Measurements from ENCODE around the gene HHATL. TPM values are rescaled to one million over a fixed set of nuclear protein-coding genes. Genes with fewer than 3 reads are reported as not detected.

Gene HHATL
- polyA plus RNA-seq, 1 donor, result 73.4 TPM

DNA sequence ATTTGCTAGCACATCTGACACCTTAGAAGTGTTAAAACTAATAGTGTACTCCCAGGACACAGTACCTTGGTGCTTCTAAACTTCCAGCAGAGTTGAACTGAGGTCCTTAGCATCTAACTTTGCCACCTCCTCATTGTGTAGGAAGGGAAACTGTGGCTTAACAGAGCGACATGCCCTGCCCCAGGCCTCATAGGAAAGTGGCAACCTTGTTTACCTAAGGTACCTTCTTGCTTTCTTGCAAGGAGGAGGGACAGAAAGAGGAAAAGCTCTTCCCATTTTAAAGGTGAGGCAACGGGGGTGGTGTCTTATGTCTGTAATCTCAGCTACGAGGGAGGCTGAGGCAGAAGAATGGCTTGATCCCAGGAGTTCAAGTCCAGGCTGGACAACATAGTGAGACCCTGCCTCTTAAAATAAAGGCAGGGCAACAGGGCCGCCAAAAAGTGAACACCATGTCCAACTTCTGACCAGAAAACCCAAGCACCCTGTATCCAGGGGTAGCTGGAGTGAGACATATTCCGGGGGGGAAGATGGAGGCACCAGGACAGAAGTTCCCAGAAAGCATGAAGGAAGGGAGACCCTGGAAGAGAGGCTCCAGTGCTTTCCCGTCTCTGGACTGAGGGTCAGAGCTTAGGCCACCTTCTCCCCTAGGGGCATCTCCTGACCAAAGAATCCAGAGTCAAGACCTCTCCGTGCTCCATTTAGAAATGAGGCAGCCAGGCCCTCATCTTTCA, 17.8 kb downstream of the HHATL start:
- no peak for DNase-seq (ENCODE audit: low read depth)

- DNase-seq (ENCODE audit: low read depth), result no peak
These were observed 18.6 kb downstream of the HHATL start for GRCh38 chr3:42683875-42684598.

- no peak for DNase-seq (ENCODE audit: low read depth)
These were observed 20.1 kb downstream of the HHATL start for GRCh38 chr3:42682301-42683070.

- DNase-seq (ENCODE audit: low read depth), result no peak
These were observed 21.1 kb downstream of the HHATL start for GRCh38 chr3:42681361-42682038.

- DNase-seq (ENCODE audit: low read depth), result no peak
These were observed 21.8 kb downstream of the HHATL start for GRCh38 chr3:42680806-42681205.

DNA sequence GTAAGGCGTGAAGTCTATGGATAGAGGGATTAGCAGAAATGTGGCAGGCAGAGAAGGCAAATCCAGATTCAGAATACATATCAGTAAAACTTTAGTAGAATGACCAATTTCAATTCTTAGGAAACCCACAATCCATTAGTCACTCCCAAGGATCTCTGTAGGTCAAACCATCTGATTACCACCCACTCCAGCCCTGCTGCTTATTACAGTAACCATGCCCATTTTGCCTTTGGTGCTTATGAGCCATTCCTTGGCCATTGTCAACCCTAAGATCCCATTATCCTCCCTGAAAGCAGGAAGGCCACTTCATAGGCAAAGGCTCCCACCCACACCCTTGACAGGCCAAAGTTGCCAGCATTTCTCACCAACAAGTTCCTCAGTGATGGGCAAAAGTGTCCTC, 22.3 kb downstream of the HHATL start:
- no peak for DNase-seq (ENCODE audit: low read depth)

GRCh38 chr3:42678447-42678846, 24.2 kb downstream of the HHATL start:
- DNase-seq (ENCODE audit: low read depth), result no peak

- no peak for DNase-seq (ENCODE audit: low read depth)
These were observed 26.7 kb downstream of the HHATL start for GRCh38 chr3:42675909-42676308.

GRCh38 chr3:42674146-42674545, 28.5 kb downstream of the HHATL start:
- no peak for DNase-seq (ENCODE audit: low read depth)

GRCh38 chr3:42673082-42673481, 29.5 kb downstream of the HHATL start:
- DNase-seq (ENCODE audit: low read depth), result no peak

DNA sequence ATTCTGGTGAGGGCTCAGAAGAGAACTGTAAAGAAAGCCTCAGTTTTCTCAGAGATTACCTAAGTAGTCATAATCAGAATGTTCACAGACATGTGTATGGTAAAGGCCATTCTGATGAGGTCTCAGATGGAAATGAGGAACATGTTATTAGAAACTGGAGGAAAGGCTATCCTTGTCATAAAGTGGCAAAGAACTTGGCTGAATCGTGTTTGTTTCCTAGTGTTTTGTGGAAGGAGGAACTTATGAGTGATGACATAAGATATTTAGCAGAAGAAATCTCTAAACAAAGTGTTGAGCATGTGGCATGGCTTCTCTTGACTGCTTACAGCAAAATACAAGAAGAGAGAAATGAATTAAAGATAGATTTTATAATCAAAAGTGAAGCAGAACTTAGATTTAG, 30.1 kb downstream of the HHATL start:
- no peak for DNase-seq (ENCODE audit: low read depth)

DNA sequence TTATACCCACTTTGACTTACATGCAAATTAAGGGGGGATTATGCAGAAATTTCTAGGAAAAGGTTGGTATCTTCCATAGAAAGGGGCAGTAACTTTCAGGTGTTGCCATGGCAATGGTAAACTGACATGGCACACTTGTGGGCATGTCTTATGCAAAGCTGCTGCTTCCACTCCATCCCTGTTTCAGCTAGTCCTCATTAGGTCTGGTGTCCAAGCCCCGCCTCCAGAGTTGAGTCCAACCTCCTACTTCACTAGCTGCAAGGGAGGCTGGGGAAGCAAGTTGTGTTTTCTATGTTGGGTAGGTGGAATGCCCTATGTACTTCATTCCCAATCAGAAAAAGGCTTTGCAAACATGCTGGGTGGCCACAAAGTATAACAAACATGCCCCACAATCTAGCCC, 31.9 kb downstream of the HHATL start:
- no peak for DNase-seq (ENCODE audit: low read depth)

- no peak for DNase-seq (ENCODE audit: low read depth)
These were observed 32.5 kb downstream of the HHATL start for GRCh38 chr3:42670051-42670576.

GRCh38 chr3:42668793-42669217, 33.8 kb downstream of the HHATL start:
- DNase-seq (ENCODE audit: low read depth), result no peak

DNA sequence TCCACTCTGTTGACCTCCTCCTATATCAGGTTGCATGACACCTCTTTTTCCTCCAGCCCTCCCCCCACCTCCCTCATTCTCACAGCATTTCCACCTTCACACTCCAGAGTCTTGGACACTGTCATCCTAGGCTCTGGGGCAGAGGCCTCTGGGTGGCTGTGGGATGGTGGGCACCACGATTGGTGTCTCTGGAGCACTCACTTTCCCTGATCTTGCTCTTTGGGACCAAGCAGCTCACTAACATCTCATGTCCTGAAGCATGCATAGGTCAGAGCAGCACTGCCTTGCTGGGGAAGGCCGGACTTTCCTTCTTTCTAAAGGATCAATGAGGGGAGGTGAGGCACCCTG, 34.2 kb downstream of the HHATL start:
- DNase-seq (ENCODE audit: low read depth), result no peak

DNA sequence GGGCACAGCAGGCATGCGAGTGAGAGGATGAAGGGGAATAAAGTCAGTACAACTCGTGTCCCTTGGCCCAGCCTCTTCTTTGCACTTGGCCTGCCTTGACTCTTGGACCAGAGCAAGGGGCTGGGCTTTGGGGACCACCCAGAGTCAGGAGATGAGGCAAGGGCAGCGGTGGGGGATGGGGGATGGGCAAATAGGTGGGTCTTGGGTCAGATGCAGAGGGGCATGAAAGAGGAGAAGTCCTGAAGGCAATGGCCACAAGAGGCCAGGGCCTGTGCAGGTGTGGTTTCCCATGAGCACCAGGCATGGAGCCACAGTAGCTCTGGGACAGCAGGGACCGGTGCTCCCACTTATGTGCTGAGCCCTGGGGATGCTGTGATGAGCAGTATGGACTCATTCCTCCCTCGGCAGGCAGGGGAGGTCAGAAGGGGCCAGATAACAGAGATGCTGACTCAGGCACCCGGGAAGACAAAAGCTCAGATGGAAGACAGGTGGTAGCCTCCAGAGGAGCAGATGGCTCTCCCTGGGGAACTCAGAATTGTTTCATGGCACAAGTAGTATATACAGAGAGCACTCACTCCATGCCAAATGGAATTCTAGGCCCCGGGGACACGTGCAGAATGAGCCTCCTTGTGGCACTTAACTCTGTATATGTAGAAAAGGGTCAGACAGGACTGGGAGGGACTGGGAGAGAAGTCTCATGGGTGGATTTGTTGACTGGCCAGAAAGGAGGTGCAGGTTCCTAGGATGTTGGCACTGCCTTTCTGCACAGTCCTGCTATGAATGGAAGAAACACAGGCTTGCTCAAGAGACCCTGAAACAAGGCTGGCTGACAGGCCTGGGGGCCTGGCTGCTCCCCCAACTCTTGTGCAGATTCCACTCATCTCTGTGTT, 34.8 kb downstream of the HHATL start:
- no peak for DNase-seq (ENCODE audit: low read depth)

- DNase-seq (ENCODE audit: low read depth), result no peak
These were observed 35.5 kb downstream of the HHATL start for GRCh38 chr3:42667096-42667522.

GRCh38 chr3:42666577-42666998, 36.0 kb downstream of the HHATL start:
- DNase-seq (ENCODE audit: low read depth), result no peak

DNA sequence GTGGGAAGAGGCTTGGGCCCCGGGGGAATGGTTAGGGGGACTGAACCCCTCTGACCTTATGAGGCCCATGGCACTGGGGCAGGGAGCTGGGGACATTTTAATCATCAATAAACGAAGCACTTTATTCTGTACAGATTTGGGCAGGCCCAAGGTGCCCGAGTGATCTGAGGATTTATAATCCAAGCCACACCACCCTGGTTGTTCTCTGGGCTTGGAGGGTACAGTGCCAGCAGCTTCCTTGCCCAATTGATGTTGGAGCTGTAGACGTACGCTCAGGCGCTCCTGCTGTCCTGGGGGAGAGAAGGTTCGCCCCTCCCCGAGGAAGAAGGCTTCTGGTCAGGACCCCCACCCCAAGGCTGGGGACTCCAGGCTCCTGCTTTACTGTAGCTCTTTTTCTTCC, 36.6 kb downstream of the HHATL start:
- no peak for DNase-seq (ENCODE audit: low read depth)

DNA sequence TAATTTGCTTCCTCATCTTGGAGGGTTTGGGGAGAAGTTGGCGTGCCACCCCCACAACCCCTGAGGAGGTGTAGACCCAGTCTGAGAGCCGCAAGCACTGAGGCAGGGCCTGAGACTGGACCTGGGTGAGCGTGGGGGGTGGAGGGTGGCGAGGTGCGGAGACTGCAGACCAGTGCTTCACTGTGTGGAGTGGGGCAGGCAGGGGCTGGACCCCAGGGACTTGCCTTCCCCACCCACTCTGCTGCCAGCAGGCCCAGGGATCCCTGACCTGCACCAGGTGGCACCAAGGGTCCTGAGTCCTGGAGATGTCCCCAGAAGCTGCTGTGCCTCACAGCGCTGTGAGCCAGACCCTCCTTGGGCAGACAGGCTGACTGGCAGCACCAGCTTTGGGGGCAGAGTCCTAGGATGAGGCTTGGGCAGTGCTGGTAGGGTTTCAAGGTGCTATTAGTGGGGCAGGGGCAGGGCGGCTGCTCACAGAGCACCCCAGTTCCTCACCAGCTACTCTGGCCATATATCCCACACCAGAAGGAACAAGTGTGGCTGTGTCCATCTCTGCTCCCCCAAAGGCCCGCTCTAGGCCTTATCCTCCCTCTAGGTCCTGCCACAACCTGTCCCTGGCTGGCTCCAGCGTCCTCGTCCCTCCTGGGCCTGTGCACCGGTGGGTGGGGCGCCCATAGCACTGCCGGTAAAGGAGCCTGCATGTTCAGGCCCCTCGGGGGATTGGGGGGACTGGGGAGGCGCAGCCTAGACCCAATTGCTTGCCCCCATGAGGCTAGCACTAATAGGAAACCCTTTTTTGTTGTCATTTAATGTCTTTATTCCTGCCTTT, 37.3 kb downstream of the HHATL start:
- no peak for DNase-seq (ENCODE audit: low read depth)
